ENCODE measurements around the gene FMNL2.

The FMNL2 gene

DNA sequence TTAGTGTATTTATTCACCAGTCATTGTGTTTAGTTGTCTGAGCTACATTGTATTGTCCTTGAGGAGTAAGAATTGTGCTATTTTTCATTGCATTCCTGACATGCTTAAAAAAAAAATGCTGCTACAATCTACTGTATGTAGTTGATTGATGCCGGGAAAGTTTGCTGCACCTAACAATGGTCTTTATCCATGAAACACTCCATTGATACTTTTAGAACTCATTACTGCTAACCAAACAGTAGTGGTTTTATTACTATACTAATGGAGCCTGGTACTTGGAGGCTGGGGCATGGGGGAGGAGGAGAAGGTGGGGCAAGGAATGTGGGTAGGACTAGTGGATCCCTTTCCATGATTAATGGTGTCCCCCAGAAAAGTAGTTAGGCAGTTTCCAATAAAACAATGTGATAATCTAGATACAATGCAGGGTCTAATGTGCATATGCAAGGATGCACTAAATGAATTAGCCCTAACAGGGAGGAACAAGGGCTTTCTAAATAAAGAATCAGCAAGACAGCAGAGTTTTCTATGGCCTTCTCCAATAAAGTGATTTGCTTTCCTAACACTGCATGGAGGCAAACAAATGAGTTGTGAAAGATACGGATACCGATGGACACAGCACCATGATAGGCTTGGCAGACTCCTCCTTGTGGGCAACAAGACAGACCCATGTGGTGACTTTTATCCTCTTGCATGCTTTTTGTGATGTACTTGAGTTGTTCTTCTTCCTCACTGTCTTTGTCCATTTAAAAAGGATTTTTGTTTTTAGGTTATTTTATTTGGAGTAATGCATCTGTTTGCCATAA lies 78.5 kb downstream of the FMNL2 start:
- H3K4me3 ChIP-seq (ENCODE audit: low read length), result no peak overlapping the region

DNA sequence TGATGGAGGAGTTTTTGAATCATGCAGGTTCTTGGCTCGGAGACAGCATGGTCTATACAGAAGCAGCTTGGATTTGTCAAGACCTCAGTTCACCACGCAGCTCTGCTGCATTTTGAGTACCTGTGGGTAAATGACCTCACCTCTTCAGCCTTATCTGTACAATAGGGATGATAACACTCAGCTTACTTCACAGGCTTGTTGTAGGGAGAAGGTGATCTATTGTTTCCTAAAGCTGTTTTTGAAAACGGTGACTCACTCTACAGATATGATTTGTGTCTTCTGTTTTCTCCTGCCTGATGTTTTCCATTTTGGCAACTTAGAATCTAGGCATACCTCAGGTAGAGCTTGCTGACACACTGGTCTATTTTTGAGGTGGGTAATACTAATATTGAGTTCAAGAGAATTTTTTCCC lies 80.3 kb downstream of the FMNL2 start:
- DNase-seq (ENCODE audit: low read depth, low spot score), result no peak
- no peak overlapping the region for H3K4me3 ChIP-seq (ENCODE audit: low read length)

More for the DNA sequence above, 78.5 kb downstream of the FMNL2 start:
- DNase-seq (ENCODE audit: low read depth, low spot score), result no peak

DNA sequence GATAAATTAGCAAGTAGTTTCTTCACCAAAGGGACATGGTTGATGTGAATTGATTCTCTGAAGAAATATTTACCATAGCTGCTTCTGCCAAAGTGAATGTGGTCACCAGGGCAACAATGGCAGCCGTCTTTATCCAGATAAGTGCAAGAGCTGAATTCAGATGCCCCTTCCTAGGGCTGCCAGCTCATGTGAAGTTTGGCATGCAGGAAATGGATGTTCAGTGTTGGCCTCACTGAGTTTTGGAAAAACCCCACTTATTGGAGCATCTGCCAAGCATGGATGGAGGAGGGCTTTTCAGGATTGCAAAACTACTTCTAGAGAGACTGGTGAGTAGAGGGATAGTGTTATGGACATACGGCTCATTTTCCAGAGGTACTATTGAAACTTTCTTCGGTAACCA lies 80.8 kb downstream of the FMNL2 start:
- no peak overlapping the region for H3K4me3 ChIP-seq (ENCODE audit: low read length)
- no peak for DNase-seq (ENCODE audit: low read depth, low spot score)

DNA sequence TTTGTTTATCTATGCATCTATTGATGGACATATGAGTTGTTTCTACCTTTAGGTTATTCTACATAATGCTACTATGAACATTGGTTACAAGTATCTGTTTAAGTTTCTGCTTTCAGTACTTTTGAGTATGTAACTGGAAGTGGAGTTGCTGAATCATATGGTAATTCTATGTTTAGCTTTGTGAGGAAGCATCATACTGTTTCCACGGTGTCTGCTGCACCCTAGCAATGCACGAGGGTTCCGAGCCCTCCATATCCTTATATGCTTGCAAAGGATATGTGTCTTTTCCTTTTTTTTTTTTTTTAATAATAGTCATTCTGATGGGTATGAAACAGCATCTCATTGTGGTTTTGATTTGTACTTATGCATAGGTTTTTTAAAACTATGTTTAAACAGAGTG lies 83.7 kb downstream of the FMNL2 start:
- no peak for DNase-seq (ENCODE audit: low read depth, low spot score)

DNA sequence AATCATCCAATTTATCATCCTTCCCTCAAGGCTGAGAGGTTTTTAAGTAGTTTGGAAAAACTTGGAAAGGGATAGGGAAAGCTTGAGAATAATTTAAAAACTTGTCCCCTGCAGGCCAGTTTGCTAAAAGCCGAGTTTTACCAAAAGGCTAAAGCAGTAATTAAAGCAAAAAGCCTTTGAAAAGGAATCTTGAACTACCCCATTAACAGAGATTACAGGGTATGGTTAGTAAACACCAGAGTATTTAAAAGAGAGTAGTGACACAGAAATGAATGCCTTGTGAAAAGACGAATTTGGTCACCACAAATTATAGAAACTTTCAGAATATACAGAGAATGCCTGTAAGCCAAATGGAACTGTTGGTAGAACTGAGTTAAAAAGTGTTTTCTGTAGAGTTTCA lies 85.0 kb downstream of the FMNL2 start:
- H3K4me3 ChIP-seq (ENCODE audit: low read length), result no peak overlapping the region
- DNase-seq (ENCODE audit: low read depth, low spot score), result no peak

More for the DNA sequence above, 83.7 kb downstream of the FMNL2 start:
- H3K4me3 ChIP-seq (ENCODE audit: low read length), result no peak overlapping the region

DNA sequence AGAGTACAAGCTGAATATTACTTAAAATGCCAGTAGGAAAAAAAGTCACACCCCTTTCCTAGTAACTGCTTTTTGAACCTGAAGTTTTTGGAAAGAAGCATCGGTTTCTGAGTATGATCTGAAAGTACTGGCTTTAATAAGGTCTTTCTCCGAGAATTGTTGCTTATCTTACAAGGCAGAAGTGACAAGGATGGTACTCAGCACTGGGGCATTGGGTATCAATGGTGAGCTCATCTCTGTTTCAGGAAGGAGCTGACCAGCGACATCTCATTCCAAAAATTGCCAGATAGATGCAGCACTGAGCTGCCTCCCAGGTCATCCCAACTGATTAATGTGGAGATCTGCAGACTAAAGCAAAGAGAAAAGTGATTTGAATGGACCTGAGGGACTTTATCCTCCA lies 85.4 kb downstream of the FMNL2 start:
- no peak overlapping the region for H3K4me3 ChIP-seq (ENCODE audit: low read length)
- no peak for DNase-seq (ENCODE audit: low read depth, low spot score)

DNA sequence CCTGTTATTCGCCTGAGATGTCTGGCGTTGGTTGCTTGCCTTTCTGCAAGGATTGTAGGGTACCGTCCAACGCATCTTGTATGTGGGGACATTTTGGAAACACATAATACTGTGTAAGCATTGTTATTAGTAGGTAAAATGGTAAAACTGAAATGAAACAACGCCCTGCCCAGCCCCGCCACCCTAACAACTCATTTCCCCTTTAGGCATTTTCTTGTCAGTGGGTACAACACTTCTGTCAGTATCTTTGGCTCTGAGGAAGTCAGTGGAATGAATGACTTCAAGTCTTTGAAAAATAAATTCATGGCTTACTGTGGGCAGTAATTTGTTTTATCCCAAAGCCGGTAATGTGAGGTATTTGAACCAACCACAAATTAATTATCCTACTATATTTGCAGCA lies 86.0 kb downstream of the FMNL2 start:
- H3K4me3 ChIP-seq (ENCODE audit: low read length), result no peak overlapping the region

DNA sequence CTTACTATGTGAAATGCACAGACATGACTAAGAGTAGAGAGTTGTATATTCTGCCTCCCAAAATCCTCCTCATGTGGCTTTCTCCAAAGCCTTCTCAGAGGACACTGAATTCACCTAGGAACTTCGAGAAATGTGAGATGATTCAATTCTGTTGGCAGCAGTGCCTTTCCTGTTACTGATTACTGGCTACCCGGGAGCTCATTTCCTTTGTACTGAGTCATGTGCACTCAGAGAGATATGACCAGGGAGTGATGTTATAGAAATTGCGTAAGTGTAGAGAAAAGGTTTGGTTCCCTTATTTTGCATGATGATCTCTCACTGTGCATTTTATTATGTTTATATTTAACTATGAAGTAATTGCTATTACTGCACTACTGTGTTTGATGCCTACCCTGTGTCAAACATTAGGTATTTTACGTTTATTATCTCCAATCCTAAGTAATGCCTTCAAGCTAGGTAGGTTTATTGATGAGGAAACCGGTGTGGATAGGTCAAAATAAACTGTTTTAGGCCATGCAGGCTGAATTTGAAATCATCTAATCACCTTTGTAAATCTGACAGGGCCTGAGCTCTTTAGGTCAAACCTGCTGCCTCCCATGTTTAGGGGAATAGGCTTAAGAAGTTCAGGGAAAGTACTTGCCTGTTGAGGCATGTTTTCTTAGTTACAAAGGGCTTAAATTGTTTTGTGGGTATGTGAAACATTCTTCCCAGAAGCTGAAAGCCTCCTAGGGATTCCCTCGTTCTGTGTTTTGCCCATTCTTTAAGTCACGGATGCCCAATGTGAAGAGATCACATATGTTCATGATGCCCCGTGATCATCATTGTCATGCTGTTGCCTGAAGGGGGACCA lies 86.8 kb downstream of the FMNL2 start:
- H3K4me3 ChIP-seq (ENCODE audit: low read length), result no peak overlapping the region
- no peak for DNase-seq (ENCODE audit: low read depth, low spot score)

More for the DNA sequence above, 86.0 kb downstream of the FMNL2 start:
- DNase-seq (ENCODE audit: low read depth, low spot score), result no peak

DNA sequence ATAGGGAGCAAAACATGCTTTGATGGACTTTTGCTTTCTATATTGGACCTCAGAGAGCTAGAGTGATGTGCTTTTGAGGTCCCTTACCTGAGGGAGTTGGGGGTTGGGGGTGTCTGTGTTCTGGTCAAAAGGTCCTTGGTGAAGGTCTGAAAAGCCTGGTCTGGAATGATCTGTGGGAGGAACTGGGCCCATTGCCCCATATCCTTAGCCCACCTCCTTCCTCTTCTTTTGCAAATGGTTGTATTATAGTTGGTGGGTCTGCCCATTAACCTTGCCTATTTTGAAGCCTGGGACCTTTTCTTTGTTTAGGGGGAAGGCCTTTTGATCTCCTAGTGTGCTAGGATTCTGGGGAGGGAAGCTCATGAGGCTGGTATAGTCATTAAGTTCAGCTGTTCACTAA lies 88.7 kb downstream of the FMNL2 start:
- no peak overlapping the region for H3K4me3 ChIP-seq (ENCODE audit: low read length)
- no peak for DNase-seq (ENCODE audit: low read depth, low spot score)

DNA sequence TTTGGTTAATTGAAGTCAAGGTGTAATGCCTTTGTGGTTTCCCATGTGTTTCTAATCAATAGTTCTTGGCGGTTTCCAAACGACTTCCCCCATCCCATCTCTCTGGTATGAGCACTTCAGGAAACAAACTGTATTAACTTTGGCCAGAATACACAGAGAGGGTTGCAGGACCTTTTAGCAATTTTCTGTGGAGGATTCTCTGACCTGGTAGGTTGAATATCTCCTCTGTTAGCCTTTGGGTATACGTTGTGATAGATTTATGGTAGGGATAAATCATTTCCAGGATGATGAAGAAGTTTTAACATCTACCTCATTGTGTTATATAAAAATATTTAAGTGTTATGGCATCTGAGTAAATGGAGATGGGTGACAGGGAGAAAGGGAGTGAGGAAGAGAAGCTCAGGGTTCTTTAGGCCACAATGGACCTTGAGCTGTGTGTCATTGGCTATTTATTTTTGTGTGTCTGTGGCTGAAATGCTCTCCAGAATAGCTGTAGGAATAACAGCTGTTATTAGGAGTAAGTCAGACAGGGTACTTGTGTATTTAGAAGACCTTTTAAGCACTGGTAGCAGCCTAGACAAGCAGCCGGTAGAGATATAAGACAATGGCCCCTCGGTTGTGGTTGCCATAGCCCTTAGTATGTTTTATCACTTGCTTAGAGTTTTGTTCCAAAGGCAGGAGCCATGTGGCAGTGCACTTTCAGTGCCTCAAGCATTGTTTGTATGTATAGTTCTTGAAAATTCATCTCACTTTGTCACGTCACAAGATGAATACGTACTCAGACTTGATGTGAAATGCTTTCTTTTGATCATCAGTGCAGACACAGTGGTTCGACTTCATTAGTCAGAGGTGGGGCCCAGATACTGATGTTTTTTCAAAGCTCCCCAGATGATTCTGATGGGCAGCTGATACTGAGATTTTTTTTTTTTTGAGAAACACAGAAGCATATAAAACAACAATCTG lies 91.1 kb downstream of the FMNL2 start:
- no peak for DNase-seq (ENCODE audit: low read depth, low spot score)
- H3K4me3 ChIP-seq (ENCODE audit: low read length), result no peak overlapping the region

DNA sequence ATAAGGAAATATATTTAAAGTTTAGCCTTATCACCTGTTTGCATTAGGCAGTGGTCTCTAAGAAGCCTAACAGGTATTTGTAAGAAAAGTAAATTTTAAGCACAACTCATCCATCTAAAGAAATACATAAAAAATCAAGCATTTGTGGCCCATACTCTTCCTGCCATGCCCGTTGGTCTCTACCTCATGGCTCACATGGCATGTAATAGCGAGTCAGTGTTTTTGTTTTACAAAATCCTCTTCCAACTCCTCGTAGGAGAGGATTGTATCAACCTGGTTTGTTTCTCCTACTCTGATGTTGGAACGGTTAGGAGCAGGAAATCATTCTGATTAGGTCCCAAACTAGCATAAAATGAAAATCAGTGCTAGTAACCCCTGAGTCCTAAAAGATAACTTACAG lies 91.8 kb downstream of the FMNL2 start:
- no peak overlapping the region for H3K4me3 ChIP-seq (ENCODE audit: low read length)
- no peak for DNase-seq (ENCODE audit: low read depth, low spot score)

DNA sequence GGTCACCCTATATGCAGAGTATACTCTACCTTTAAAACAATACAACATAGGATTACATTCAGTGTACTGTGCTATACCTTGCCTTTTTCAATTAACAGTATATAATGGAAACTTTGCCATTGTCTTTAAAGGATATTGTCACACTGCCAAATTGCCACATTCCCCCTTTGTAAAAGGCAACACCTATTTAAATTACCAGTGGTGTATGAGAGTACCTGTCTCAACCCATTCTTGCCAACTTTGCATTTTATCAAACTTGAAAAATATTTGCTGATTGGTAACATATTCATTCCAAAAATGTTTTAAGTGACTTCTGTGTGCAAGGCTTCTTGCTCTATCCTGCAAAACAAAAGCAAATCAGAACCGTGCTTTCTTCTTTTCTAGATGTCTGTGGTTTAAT lies 92.9 kb downstream of the FMNL2 start:
- no peak for DNase-seq (ENCODE audit: low read depth, low spot score)
- no peak overlapping the region for H3K4me3 ChIP-seq (ENCODE audit: low read length)

DNA sequence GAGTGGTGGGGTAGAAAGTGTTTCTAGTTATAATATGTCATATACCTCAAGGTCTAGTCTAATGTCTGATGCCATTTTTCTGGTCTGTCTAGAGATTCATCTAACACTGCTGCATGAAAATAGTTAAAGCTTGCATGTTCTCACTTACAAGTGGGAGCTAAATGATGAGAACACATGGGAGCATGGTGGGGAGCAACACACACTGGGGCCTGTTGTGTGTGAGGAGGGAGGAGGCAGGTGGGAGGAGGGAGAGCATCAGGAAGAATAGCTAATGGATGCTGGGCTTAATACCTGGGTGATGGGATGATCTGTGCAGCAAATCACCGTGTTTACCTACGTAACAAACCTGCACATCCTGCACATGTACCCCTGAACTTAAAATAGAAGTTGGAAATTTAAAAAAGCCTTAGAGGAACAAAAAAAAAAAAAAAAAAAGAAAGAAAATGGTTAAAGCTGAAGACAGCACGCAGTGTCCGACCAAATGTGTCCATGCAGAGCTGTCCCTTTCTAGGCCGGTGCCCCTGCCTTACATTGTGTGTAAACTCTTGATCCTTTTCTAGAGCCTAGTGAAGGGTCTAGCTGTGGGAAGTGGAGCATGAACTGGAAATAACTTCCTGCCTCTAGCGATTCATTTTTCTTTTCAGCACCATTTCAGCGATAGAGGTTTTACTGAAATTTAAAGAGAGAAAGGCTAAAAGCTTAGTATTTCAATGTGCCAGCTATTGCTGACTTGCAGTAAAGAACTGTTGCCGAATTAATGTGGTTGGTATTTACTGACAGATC lies 94.0 kb downstream of the FMNL2 start:
- H3K4me3 ChIP-seq (ENCODE audit: low read length), result no peak overlapping the region
- DNase-seq (ENCODE audit: low read depth, low spot score), result no peak

DNA sequence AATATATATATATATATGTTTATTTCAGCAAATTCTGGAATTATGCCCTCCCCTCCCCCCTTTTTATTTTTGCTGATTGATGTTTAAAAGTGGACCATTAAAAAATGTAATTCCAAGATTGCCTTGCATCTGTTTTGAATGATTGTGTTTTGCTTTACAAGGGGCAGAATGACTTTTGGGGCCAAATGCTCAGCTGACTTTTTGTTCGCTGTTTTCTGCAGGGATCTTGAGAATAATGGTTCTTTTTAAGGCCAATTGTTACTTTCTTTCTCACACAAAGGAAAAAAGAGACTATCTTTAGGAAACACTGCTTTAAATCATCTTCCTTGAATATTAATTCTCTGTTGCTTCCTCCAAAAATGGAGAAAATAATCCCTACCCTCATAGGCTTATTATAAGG lies 95.9 kb downstream of the FMNL2 start:
- no peak for DNase-seq (ENCODE audit: low read depth, low spot score)
- H3K4me3 ChIP-seq (ENCODE audit: low read length), result no peak overlapping the region

DNA sequence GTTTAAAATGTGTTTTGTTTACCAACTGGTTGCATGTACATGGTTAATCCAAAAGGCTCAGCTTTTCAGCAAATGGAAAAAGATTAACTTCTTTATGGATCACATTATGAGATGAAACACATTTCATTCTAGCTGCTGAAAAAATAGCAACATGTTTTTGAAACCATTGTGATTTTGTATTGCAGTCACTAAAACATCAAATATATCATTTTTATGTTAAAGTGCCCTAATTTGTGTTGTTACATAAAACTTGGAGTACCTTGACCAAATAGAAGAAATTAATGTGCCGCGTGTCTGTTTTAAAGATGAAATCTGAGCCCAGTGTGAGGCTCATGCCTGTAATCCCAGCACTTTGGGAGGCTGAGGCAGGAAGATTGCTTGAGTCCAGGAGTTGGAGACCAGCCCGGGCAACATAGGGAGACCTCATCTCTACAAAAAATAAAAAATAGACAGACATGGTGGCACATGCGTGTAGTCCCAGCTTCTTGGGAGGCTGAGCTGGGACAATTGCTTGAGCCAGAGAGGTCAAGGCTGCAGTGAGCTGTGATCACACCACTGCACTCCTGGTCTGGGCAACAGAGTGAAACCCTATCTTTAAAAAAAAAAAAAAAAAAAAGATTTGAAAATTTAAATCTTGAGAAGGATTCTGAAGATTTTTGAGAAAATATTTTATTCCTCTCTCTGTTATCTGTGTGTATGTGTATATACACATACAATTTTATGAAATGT lies 96.6 kb downstream of the FMNL2 start:
- DNase-seq (ENCODE audit: low read depth, low spot score), result no peak
- H3K4me3 ChIP-seq (ENCODE audit: low read length), result no peak overlapping the region

DNA sequence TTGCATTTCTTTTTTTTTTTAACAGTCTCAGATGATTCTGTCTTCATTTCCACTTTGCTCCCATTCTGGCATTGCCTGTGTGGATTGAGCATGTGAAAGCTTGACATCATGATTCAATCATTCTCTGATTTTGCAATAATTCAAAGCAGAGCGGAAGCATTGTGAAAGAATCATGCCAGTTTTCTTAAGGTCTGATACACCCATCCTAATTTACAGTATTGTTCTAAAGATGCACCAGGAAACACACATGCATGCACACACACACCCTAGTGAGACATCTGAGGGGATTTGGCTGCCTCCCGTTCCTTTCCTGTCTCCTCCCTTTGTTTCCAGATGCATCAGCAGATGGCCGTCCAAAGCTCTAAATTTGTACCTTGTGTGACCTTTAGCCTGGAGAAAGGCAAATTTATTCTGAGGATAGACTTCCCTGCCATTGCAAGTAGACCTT lies 97.3 kb downstream of the FMNL2 start:
- H3K4me3 ChIP-seq (ENCODE audit: low read length), result no peak overlapping the region
- no peak for DNase-seq (ENCODE audit: low read depth, low spot score)

DNA sequence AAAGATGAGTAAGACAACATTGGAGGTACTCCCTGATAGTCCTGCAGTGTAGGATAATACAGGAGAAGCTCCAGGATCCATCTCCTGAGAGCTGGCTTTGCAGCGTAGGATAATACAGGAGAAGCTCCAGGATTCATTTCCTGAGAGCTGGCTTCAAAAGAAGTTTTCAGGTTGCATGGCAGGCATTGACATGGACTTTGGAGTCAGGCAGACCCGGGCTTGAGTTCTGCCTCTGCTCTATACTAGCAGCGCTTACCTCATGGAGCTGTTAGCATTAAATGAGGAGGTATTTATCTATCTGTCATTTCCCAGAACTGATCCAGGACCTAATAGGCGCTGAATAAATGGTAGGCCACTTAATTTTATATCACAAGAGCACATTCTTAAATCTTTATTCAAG lies 97.8 kb downstream of the FMNL2 start:
- DNase-seq (ENCODE audit: low read depth, low spot score), result no peak

DNA sequence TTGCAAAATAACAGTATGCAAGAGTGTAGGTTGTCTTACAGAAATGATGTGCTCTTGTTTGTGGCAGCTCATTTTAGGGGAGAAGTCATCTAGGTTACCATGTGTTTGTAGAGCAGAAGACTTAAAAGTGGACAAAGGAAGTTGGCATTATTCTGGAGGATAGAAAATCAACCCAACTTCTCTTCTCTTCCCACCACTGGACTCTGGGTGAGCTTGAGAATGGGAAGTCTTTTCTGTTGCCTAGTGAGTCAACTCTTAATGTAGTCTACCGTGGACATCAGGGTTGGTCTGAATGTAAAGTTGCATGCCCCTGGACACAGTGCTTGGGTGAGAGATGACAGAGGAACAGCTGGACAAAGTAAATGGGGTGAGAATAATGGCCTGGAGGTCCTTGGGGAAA lies 98.3 kb downstream of the FMNL2 start:
- no peak for DNase-seq (ENCODE audit: low read depth, low spot score)
- no peak overlapping the region for H3K4me3 ChIP-seq (ENCODE audit: low read length)

More for the DNA sequence above, 97.8 kb downstream of the FMNL2 start:
- H3K4me3 ChIP-seq (ENCODE audit: low read length), result no peak overlapping the region

Measured in Jurkat, Clone E6-1 (cell line).